Measurements from ENCODE around the gene FAM98B. TPM values are rescaled to one million over a fixed set of nuclear protein-coding genes. Genes with fewer than 3 reads are reported as not detected.

Gene FAM98B
- total RNA-seq, 1 experiment from 2014 or later = 18.9 TPM

- Histone ChIP-seq H3K4me2 (ENCODE audit: low read depth, low read length, poor library complexity, severe bottlenecking) (no peak overlapping the region), H2AFZ (ENCODE audit: low read length) (no peak overlapping the region), H3K27me3 (ENCODE audit: low read length) (no peaks in the 10 kb centered on the region), H3K4me3 (ENCODE audit: low read length) (no peak overlapping the region), H3K27ac (ENCODE audit: low read length) (no peak overlapping the region), H3K9me2 (replicated peaks; ENCODE audit: insufficient read depth, low read length) (no peaks in the 10 kb centered on the region), H3K4me1 (ENCODE audit: low read length) (peaks cover 8% of the 10 kb centered on the region), H4K20me1 (ENCODE audit: insufficient read depth, low read depth, low read length) (no peaks in the 10 kb centered on the region), H3K9ac (ENCODE audit: low read length) (no peak overlapping the region), H3K9me3 (ENCODE audit: low read length) (no peaks in the 10 kb centered on the region), H3K79me2 (ENCODE audit: low read length) (peaks cover 86% of the 10 kb centered on the region), H3K36me3 (ENCODE audit: insufficient read depth, low read length) (peaks cover 22% of the 10 kb centered on the region; the same call in 1 of the 2 replicates)
- no peak for DNase-seq
Observed at GRCh38 chr15:38526158-38526557, 72.2 kb downstream of the FAM98B start.

- Histone ChIP-seq H3K9me2 (replicated peaks; ENCODE audit: insufficient read depth, low read length) (no peaks in the 10 kb centered on the region), H3K9me3 (ENCODE audit: low read length) (no peaks in the 10 kb centered on the region), H3K36me3 (ENCODE audit: insufficient read depth, low read length) (peaks cover 17% of the 10 kb centered on the region; the same call in 1 of the 2 replicates), H3K27me3 (ENCODE audit: low read length) (no peaks in the 10 kb centered on the region), H3K9ac (ENCODE audit: low read length) (no peak overlapping the region), H3K27ac (ENCODE audit: low read length) (no peak overlapping the region), H2AFZ (ENCODE audit: low read length) (no peak overlapping the region), H3K79me2 (ENCODE audit: low read length) (peaks cover 88% of the 10 kb centered on the region), H3K4me1 (ENCODE audit: low read length) (0 out of 2 replicates have a peak, but pooled peaks cover under 1% of the 10 kb centered on the region), H4K20me1 (ENCODE audit: insufficient read depth, low read depth, low read length) (no peaks in the 10 kb centered on the region), H3K4me2 (ENCODE audit: low read depth, low read length, poor library complexity, severe bottlenecking) (no peak overlapping the region), H3K4me3 (ENCODE audit: low read length) (no peak overlapping the region)
- no peak for DNase-seq
Observed at GRCh38 chr15:38528294-38528693, 74.4 kb downstream of the FAM98B start.

GRCh38 chr15:38530113-38530512, 76.2 kb downstream of the FAM98B start:
- peaks cover 18% of the 10 kb centered on the region for H3K4me1 ChIP-seq (ENCODE audit: low read length)
- no peak for DNase-seq
- H3K36me3 ChIP-seq (ENCODE audit: insufficient read depth, low read length) = peaks cover 12% of the 10 kb centered on the region; the same call in 1 of the 2 replicates

GRCh38 chr15:38531509-38531908, 77.6 kb downstream of the FAM98B start:
- Histone ChIP-seq H3K9me2 (replicated peaks; ENCODE audit: insufficient read depth, low read length) (no peaks in the 10 kb centered on the region), H4K20me1 (ENCODE audit: insufficient read depth, low read depth, low read length) (no peaks in the 10 kb centered on the region), H3K4me2 (ENCODE audit: low read depth, low read length, poor library complexity, severe bottlenecking) (no peak overlapping the region), H2AFZ (ENCODE audit: low read length) (no peak overlapping the region), H3K79me2 (ENCODE audit: low read length) (peaks cover 94% of the 10 kb centered on the region), H3K4me3 (ENCODE audit: low read length) (no peak overlapping the region), H3K9me3 (ENCODE audit: low read length) (no peaks in the 10 kb centered on the region), H3K27ac (ENCODE audit: low read length) (no peak overlapping the region), H3K27me3 (ENCODE audit: low read length) (no peaks in the 10 kb centered on the region), H3K9ac (ENCODE audit: low read length) (no peak overlapping the region), H3K4me1 (ENCODE audit: low read length) (peaks cover 32% of the 10 kb centered on the region), H3K36me3 (ENCODE audit: insufficient read depth, low read length) (0 out of 2 replicates have a peak, but pooled peaks cover 4% of the 10 kb centered on the region)
- DNase-seq = no peak

More at GRCh38 chr15:38530113-38530512, 76.2 kb downstream of the FAM98B start:
- no peaks in the 10 kb centered on the region for H4K20me1 ChIP-seq (ENCODE audit: insufficient read depth, low read depth, low read length)
- no peak overlapping the region for H3K27ac ChIP-seq (ENCODE audit: low read length)
- no peak overlapping the region for H2AFZ ChIP-seq (ENCODE audit: low read length)
- no peaks in the 10 kb centered on the region for H3K9me2 ChIP-seq (replicated peaks; ENCODE audit: insufficient read depth, low read length)
- peaks cover 94% of the 10 kb centered on the region for H3K79me2 ChIP-seq (ENCODE audit: low read length)
- no peaks in the 10 kb centered on the region for H3K9me3 ChIP-seq (ENCODE audit: low read length)
- H3K4me2 ChIP-seq (ENCODE audit: low read depth, low read length, poor library complexity, severe bottlenecking) = no peak overlapping the region
- H3K4me3 ChIP-seq (ENCODE audit: low read length) = no peak overlapping the region
- H3K27me3 ChIP-seq (ENCODE audit: low read length) = no peaks in the 10 kb centered on the region
- no peak overlapping the region for H3K9ac ChIP-seq (ENCODE audit: low read length)

- Histone ChIP-seq H3K9me3 (ENCODE audit: low read length) (no peaks in the 10 kb centered on the region), H3K36me3 (ENCODE audit: insufficient read depth, low read length) (0 out of 2 replicates have a peak, but pooled peaks cover 6% of the 10 kb centered on the region), H3K79me2 (ENCODE audit: low read length) (peaks cover 94% of the 10 kb centered on the region), H4K20me1 (ENCODE audit: insufficient read depth, low read depth, low read length) (no peaks in the 10 kb centered on the region), H3K9me2 (replicated peaks; ENCODE audit: insufficient read depth, low read length) (no peaks in the 10 kb centered on the region), H2AFZ (ENCODE audit: low read length) (no peak overlapping the region), H3K4me3 (ENCODE audit: low read length) (no peak overlapping the region), H3K27me3 (ENCODE audit: low read length) (no peaks in the 10 kb centered on the region), H3K4me1 (ENCODE audit: low read length) (peaks cover 34% of the 10 kb centered on the region), H3K27ac (ENCODE audit: low read length) (no peak overlapping the region), H3K4me2 (ENCODE audit: low read depth, low read length, poor library complexity, severe bottlenecking) (no peak overlapping the region), H3K9ac (ENCODE audit: low read length) (no peak overlapping the region)
- no peak for DNase-seq
Observed at GRCh38 chr15:38532728-38533127, 78.8 kb downstream of the FAM98B start.

- H3K4me2 ChIP-seq (ENCODE audit: low read depth, low read length, poor library complexity, severe bottlenecking) = no peak overlapping the region
- H3K9me3 ChIP-seq (ENCODE audit: low read length) = no peaks in the 10 kb centered on the region
- no peak overlapping the region for H3K9ac ChIP-seq (ENCODE audit: low read length)
- 0 out of 2 replicates have a peak, but pooled peaks cover 6% of the 10 kb centered on the region for H3K36me3 ChIP-seq (ENCODE audit: insufficient read depth, low read length)
- no peaks in the 10 kb centered on the region for H3K27me3 ChIP-seq (ENCODE audit: low read length)
- peaks cover 97% of the 10 kb centered on the region for H3K79me2 ChIP-seq (ENCODE audit: low read length)
- DNase-seq = no peak
- no peaks in the 10 kb centered on the region for H3K9me2 ChIP-seq (replicated peaks; ENCODE audit: insufficient read depth, low read length)
- H3K27ac ChIP-seq (ENCODE audit: low read length) = no peak overlapping the region
- H2AFZ ChIP-seq (ENCODE audit: low read length) = no peak overlapping the region
- H3K4me3 ChIP-seq (ENCODE audit: low read length) = no peak overlapping the region
- H4K20me1 ChIP-seq (ENCODE audit: insufficient read depth, low read depth, low read length) = no peaks in the 10 kb centered on the region
- H3K4me1 ChIP-seq (ENCODE audit: low read length) = peaks cover 34% of the 10 kb centered on the region
Observed at GRCh38 chr15:38533416-38533915, 79.5 kb downstream of the FAM98B start.

GRCh38 chr15:38533926-38534325, 80.0 kb downstream of the FAM98B start:
- Histone ChIP-seq H3K79me2 (ENCODE audit: low read length) (peaks cover 99% of the 10 kb centered on the region), H3K27me3 (ENCODE audit: low read length) (no peaks in the 10 kb centered on the region), H3K4me2 (ENCODE audit: low read depth, low read length, poor library complexity, severe bottlenecking) (no peak overlapping the region), H3K9me3 (ENCODE audit: low read length) (no peaks in the 10 kb centered on the region), H3K9ac (ENCODE audit: low read length) (no peak overlapping the region), H3K27ac (ENCODE audit: low read length) (no peak overlapping the region), H3K9me2 (replicated peaks; ENCODE audit: insufficient read depth, low read length) (no peaks in the 10 kb centered on the region), H3K36me3 (ENCODE audit: insufficient read depth, low read length) (0 out of 2 replicates have a peak, but pooled peaks cover 6% of the 10 kb centered on the region), H3K4me1 (ENCODE audit: low read length) (peaks cover 34% of the 10 kb centered on the region), H2AFZ (ENCODE audit: low read length) (no peak overlapping the region), H3K4me3 (ENCODE audit: low read length) (no peak overlapping the region), H4K20me1 (ENCODE audit: insufficient read depth, low read depth, low read length) (no peaks in the 10 kb centered on the region)
- no peak for DNase-seq

GRCh38 chr15:38534691-38535090, 80.8 kb downstream of the FAM98B start:
- Histone ChIP-seq H3K4me3 (ENCODE audit: low read length) (no peak overlapping the region), H3K9me3 (ENCODE audit: low read length) (no peaks in the 10 kb centered on the region), H3K27me3 (ENCODE audit: low read length) (no peaks in the 10 kb centered on the region), H4K20me1 (ENCODE audit: insufficient read depth, low read depth, low read length) (no peaks in the 10 kb centered on the region), H3K4me2 (ENCODE audit: low read depth, low read length, poor library complexity, severe bottlenecking) (no peak overlapping the region), H3K79me2 (ENCODE audit: low read length) (peaks cover 96% of the 10 kb centered on the region), H3K9me2 (replicated peaks; ENCODE audit: insufficient read depth, low read length) (no peaks in the 10 kb centered on the region), H3K36me3 (ENCODE audit: insufficient read depth, low read length) (0 out of 2 replicates have a peak, but pooled peaks cover 9% of the 10 kb centered on the region), H3K9ac (ENCODE audit: low read length) (no peak overlapping the region), H2AFZ (ENCODE audit: low read length) (no peak overlapping the region), H3K27ac (ENCODE audit: low read length) (no peak overlapping the region), H3K4me1 (ENCODE audit: low read length) (peaks cover 34% of the 10 kb centered on the region)
- no peak for DNase-seq
